HepG2 (cell line): ENCODE measurements around the gene LRP1B. TPM values are rescaled to one million over a fixed set of nuclear protein-coding genes. Genes with fewer than 3 reads are reported as not detected.

Source experiments
- ATAC-seq: fragments of 200-7000 bp; cut with Tn5 transposase; 3 replicates; pipeline ENCODE4 v1.9.1; 2020; ENCODE audit warnings: mild to moderate bottlenecking, moderate library complexity
- BruUV-seq: library from RNA; stranded (reverse); fragments of 400-500 nt; replicated peaks from 2 replicates; lab custom pipeline; 2021; lab: Mats Ljungman, UMichigan
- CTCF ChIA-PET: fragments of 300-600 bp; formaldehyde crosslinking; extraction: SDS; loops from one replicate; lab custom pipeline; 2021; ENCODE audit warnings: low total read pairs, inconsistent platforms, low intra/inter-chr PET ratio; lab: Yijun Ruan, JAX
- POLR2A ChIA-PET: fragments of 350-600 bp; sonication (Branson Sonifier 250); formaldehyde crosslinking; loops from one replicate; lab custom pipeline; 2020; ENCODE audit warnings: antibody characterized with exemption, inconsistent platforms; lab: Yijun Ruan, JAX
- DNase-seq: peaks from one replicate; pipeline ENCODE4 v3.0.0-alpha.2; 2015; ENCODE audit warnings: low spot score
- FAIRE-seq: peaks from 3 replicates; lab custom pipeline; 2011; peaks lifted over from hg19 to GRCh38; lab: Jason Lieb, UNC
- H2AFZ ChIP-seq: one replicate; pipeline ENCODE4 v1.6.1; 2011; ENCODE audit warnings: low read length, inconsistent platforms
- H3K27ac ChIP-seq: fragments of 300-600 bp; 3 replicates; pipeline ENCODE4 v1.8.0; 2011; ENCODE audit warnings: mixed run types, mild to moderate bottlenecking, mixed read lengths, low read length, inconsistent platforms; ENCODE audit not compliant: insufficient read depth; ENCODE audit errors: extremely low read length
- H3K27me3 ChIP-seq, 2 experiments: fragments of 200-600 bp in 1 of 2; 2 replicates in 1 of 2; 3 replicates in 1 of 2; pipeline versions ENCODE4 v1.6.0 to v1.8.0; 2011; ENCODE audit warnings: low read length in 2 of 2, mild to moderate bottlenecking in 2 of 2, moderate library complexity in 2 of 2, inconsistent platforms in 1 of 2; ENCODE audit not compliant: insufficient read depth in 2 of 2, control insufficient read depth in 1 of 2
- H3K36me3 ChIP-seq, 2 experiments: fragments of 200-600 bp in 1 of 2; replicated peaks in 1 of 2; 2 replicates in 1 of 2; 3 replicates in 1 of 2; pipeline versions ENCODE4 v1.5.1 to v1.8.0; 2011; ENCODE audit warnings: low read length in 2 of 2, inconsistent platforms in 1 of 2; ENCODE audit not compliant: insufficient read depth in 2 of 2, control insufficient read depth in 1 of 2
- H3K4me1 ChIP-seq: 2 replicates; pipeline ENCODE4 v1.5.1; 2012; ENCODE audit warnings: low read length, inconsistent platforms; ENCODE audit not compliant: insufficient read depth
- H3K4me2 ChIP-seq: 2 replicates; pipeline ENCODE4 v1.6.0; 2011; ENCODE audit warnings: low read depth, low read length, inconsistent platforms
- H3K4me3 ChIP-seq, 3 experiments: fragments of 200-600 bp in 1 of 3; sonication (generic), shearing (Covaris generic) in 1 of 3; replicated peaks in 1 of 3; 2 replicates each; pipeline ENCODE4 v1.5.1; 2011 to 2016; ENCODE audit warnings: low read length in 3 of 3, inconsistent platforms in 2 of 3, low read depth in 2 of 3, mild to moderate bottlenecking in 2 of 3, control low read depth in 1 of 3, mixed read lengths in 1 of 3; ENCODE audit not compliant: insufficient read depth in 1 of 3
- H3K79me2 ChIP-seq: one replicate; pipeline ENCODE4 v1.6.1; 2011; ENCODE audit warnings: low read length, inconsistent platforms; ENCODE audit not compliant: insufficient read depth
- H3K9ac ChIP-seq: 2 replicates; pipeline ENCODE4 v1.6.0; 2011; ENCODE audit warnings: mild to moderate bottlenecking, low read depth, low read length, inconsistent platforms; ENCODE audit not compliant: insufficient read depth
- H3K9me3 ChIP-seq: 2 replicates; pipeline ENCODE4 v1.5.1; 2012; ENCODE audit warnings: mild to moderate bottlenecking, low read length
- H4K20me1 ChIP-seq: 2 replicates; pipeline ENCODE4 v1.6.0; 2011; ENCODE audit warnings: inconsistent platforms, mild to moderate bottlenecking, low read length, moderate library complexity; ENCODE audit not compliant: insufficient read depth
- NR2C2 ChIP-seq: sonication (generic); formaldehyde crosslinking; IDR thresholded peaks from 2 replicates; pipeline ENCODE4 v1.4.0; 2020; ENCODE audit warnings: missing genetic modification reagents, mild to moderate bottlenecking, moderate library complexity, borderline replicate concordance
- PPARG ChIP-seq: conservative IDR thresholded peaks from 2 replicates; pipeline ENCODE4 v1.6.1; 2016; ENCODE audit warnings: missing biosample characterization, missing genetic modification reagents
- RFX3 ChIP-seq: IDR thresholded peaks from 2 replicates; pipeline ENCODE4 v1.6.1; 2016; ENCODE audit warnings: missing biosample characterization, missing genetic modification reagents
- TFAP4 ChIP-seq: sonication (generic); IDR thresholded peaks from 2 replicates; pipeline ENCODE4 v1.6.1; 2016; ENCODE audit warnings: low read depth, borderline replicate concordance
- USF2 ChIP-seq, 2 experiments: sonication (generic) in 1 of 2; formaldehyde crosslinking in 1 of 2; IDR thresholded peaks; 2 replicates each; pipeline versions ENCODE4 v1.5.1 to v1.6.1; 2011 to 2020; ENCODE audit warnings: borderline replicate concordance in 1 of 2, low read depth in 1 of 2, low read length in 1 of 2, mild to moderate bottlenecking in 1 of 2, missing genetic modification reagents in 1 of 2, moderate library complexity in 1 of 2
- ZNF3 ChIP-seq: IDR thresholded peaks from 2 replicates; pipeline ENCODE4 v1.7.0; 2017; ENCODE audit warnings: inconsistent platforms
- ZNF589 ChIP-seq: sonication (generic); formaldehyde crosslinking; conservative IDR thresholded peaks from 2 replicates; pipeline ENCODE4 v1.8.0; 2022; ENCODE audit warnings: mild to moderate bottlenecking, moderate library complexity, missing genetic modification reagents
- WGBS: methylation state at CpG from one replicate; pipeline ENCODE4 v1.1.6; 2017; ENCODE audit warnings: low lambda C conversion rate; 5-methylcytosine and 5-hydroxymethylcytosine counted together
- in situ Hi-C: cut with HindIII; loops from 2 replicates; pipeline ENCODE4 v1.10.0; 2017; ENCODE audit warnings: low pct_unique_long_range_greater_than_20kb; ENCODE audit not compliant: extremely low pct_ligation_motif_present
- intact Hi-C: fragments of 100-400 bp; cut with micrococcal nuclease; formaldehyde crosslinking; loops from one replicate; pipeline ENCODE4 v1.10.0; 2022; ENCODE audit not compliant: unreplicated experiment
- polyA plus RNA-seq, 8 experiments: library from polyadenylated mRNA; depleted of rRNA in 3 of 8; stranded (reverse) in 7 of 8; unstranded in 1 of 8; fragments of >200 nt; fragmentation: Illumina TruSeq in 4 of 8; extraction: Trizol in 4 of 8; gene quantifications; 2 replicates each; pipeline versions ENCODE4 v1.2.1 to v1.2.3, GENCODE V29; 2011 to 2016; ENCODE audit warnings: low read depth in 4 of 8, missing spikeins in 1 of 8, mixed read lengths in 1 of 8; ENCODE audit not compliant: insufficient read depth in 1 of 8
- total RNA-seq, 5 experiments: library from RNA; depleted of rRNA; stranded (reverse); fragments of >200 nt; fragmentation: Illumina TruSeq; extraction: Trizol; gene quantifications; 2 replicates each; pipeline ENCODE4 v1.2.3, GENCODE V29; 2016; ENCODE audit warnings: low read depth in 1 of 5

Gene LRP1B
- total and polyA plus RNA-seq, 2 of the 13 experiments (the other 11 are each of a cell fraction or from before 2014, with no cell fraction given), result 0.04 TPM; not detected in 1

- Histone ChIP-seq H3K4me2 (no peak overlapping the region), H3K4me3 (no peak overlapping the region), H3K36me3 (no peaks in the 10 kb centered on the region), H2AFZ (no peak overlapping the region), H3K9ac (no peak overlapping the region), H3K27me3 (no peaks in the 10 kb centered on the region), H3K27ac (no peak overlapping the region), H3K79me2 (no peaks in the 10 kb centered on the region), H3K4me1 (no peaks in the 10 kb centered on the region), H3K9me3 (no peaks in the 10 kb centered on the region), H4K20me1 (no peaks in the 10 kb centered on the region)
- TF ChIP-seq NR2C2 (CRISPR knock-in tag), result no peak
- no peak for TF ChIP-seq ZNF3 (CRISPR knock-in tag)
- TF ChIP-seq ZNF589, result no peak
- TF ChIP-seq USF2 (IDR thresholded peaks at IDR 0.05; ENCODE audit: low read depth, low read length), result no peak
- no peak for TF ChIP-seq USF2 (CRISPR knock-in tag; IDR thresholded peaks at IDR 0.05; ENCODE audit: borderline replicate concordance)
- no peak for TF ChIP-seq RFX3
- TF ChIP-seq PPARG (CRISPR knock-in tag), result no peak
- no peak for TF ChIP-seq TFAP4
- intact Hi-C loops, result no loop called here
- no peak for FAIRE-seq
- 13% methylated on average over 1 of the region's 1 CpG for WGBS
- no peak for DNase-seq
- BruUV-seq, result no TSS peak
- no peak for ATAC-seq
- in situ Hi-C loops, result no loop called here
- POLR2A ChIA-PET, result no interaction called here
- CTCF ChIA-PET, result no interaction called here
Measured at GRCh38 chr2:142178604-142179003, 47.8 kb upstream of the LRP1B start.
